ENCODE measurements around the gene SCAMP3.
"Not testable (repeated sequence)": the region's sequence is repeated elsewhere in the genome, so short reads cannot be mapped to it uniquely, and the experiment has no call there.

SCAMP3 gene

GRCh38 chr1:155232001-155232978, 29.9 kb downstream of the SCAMP3 start:
- in situ Hi-C loops (cut with HindIII; ENCODE audit: low sequenced_read_pairs), result not testable (repeated sequence)

- in situ Hi-C loops (cut with HindIII; ENCODE audit: low sequenced_read_pairs), result not testable (repeated sequence)
Measured at GRCh38 chr1:155231302-155231701, 30.9 kb downstream of the SCAMP3 start.

- in situ Hi-C loops (cut with HindIII; ENCODE audit: low sequenced_read_pairs), result no loop called here
Measured at GRCh38 chr1:155228096-155228427, 34.1 kb downstream of the SCAMP3 start.

GRCh38 chr1:155227261-155228095, 34.7 kb downstream of the SCAMP3 start:
- in situ Hi-C loops (cut with HindIII; ENCODE audit: low sequenced_read_pairs), result no loop called here

GRCh38 chr1:155226910-155227260, 35.3 kb downstream of the SCAMP3 start:
- in situ Hi-C loops (cut with HindIII; ENCODE audit: low sequenced_read_pairs), result no loop called here

- in situ Hi-C loops (cut with HindIII; ENCODE audit: low sequenced_read_pairs), result no loop called here
Measured at GRCh38 chr1:155226188-155226909, 35.8 kb downstream of the SCAMP3 start.

GRCh38 chr1:155225404-155225759, 36.8 kb downstream of the SCAMP3 start:
- in situ Hi-C loops (cut with HindIII; ENCODE audit: low sequenced_read_pairs), result not testable (repeated sequence)

- in situ Hi-C loops (cut with HindIII; ENCODE audit: low sequenced_read_pairs), result no loop called here
Measured at GRCh38 chr1:155223047-155223446, 39.1 kb downstream of the SCAMP3 start.

- in situ Hi-C loops (cut with HindIII; ENCODE audit: low sequenced_read_pairs), result not testable (repeated sequence)
Measured at GRCh38 chr1:155220211-155220965, 41.8 kb downstream of the SCAMP3 start.

GRCh38 chr1:155219592-155220031, 42.5 kb downstream of the SCAMP3 start:
- in situ Hi-C loops (cut with HindIII; ENCODE audit: low sequenced_read_pairs), result no loop called here

GRCh38 chr1:155218854-155219591, 43.1 kb downstream of the SCAMP3 start:
- in situ Hi-C loops (cut with HindIII; ENCODE audit: low sequenced_read_pairs), result no loop called here

- in situ Hi-C loops (cut with HindIII; ENCODE audit: low sequenced_read_pairs), result not testable (repeated sequence)
Measured at GRCh38 chr1:155214702-155215101, 47.5 kb downstream of the SCAMP3 start.

- in situ Hi-C loops (cut with HindIII; ENCODE audit: low sequenced_read_pairs), result not testable (repeated sequence)
Measured at GRCh38 chr1:155212051-155212440, 50.1 kb downstream of the SCAMP3 start.

GRCh38 chr1:155211381-155212050, 50.6 kb downstream of the SCAMP3 start:
- in situ Hi-C loops (cut with HindIII; ENCODE audit: low sequenced_read_pairs), result not testable (repeated sequence)

- in situ Hi-C loops (cut with HindIII; ENCODE audit: low sequenced_read_pairs), result no loop called here
Measured at GRCh38 chr1:155210314-155211104, 51.7 kb downstream of the SCAMP3 start.

- in situ Hi-C loops (cut with HindIII; ENCODE audit: low sequenced_read_pairs), result no loop called here
Measured at GRCh38 chr1:155209312-155209721, 52.8 kb downstream of the SCAMP3 start.

GRCh38 chr1:155208541-155209311, 53.4 kb downstream of the SCAMP3 start, which contains the start of gene MTX1:
Gene MTX1 (plus strand): TSS chr1:155208695. CDS start chr1:155208805, 110 bp downstream.
- in situ Hi-C loops (cut with HindIII; ENCODE audit: low sequenced_read_pairs), result no loop called here

Data from DLD1 (cell line).